NCI-H128 (cell line): ENCODE data around the gene ATF4.
A peak's percentile ranks its signal among the peaks of the same experiment; 100 is the strongest.
"Not testable (repeated sequence)": the region's sequence is repeated elsewhere in the genome, so short reads cannot be mapped to it uniquely, and the experiment has no call there.

Source experiments
- DNase-seq: peaks from one replicate; lab custom pipeline; 2025; ENCODE audit not compliant: unreplicated experiment; lab: John Stamatoyannopoulos, UW

The ATF4 gene

DNA sequence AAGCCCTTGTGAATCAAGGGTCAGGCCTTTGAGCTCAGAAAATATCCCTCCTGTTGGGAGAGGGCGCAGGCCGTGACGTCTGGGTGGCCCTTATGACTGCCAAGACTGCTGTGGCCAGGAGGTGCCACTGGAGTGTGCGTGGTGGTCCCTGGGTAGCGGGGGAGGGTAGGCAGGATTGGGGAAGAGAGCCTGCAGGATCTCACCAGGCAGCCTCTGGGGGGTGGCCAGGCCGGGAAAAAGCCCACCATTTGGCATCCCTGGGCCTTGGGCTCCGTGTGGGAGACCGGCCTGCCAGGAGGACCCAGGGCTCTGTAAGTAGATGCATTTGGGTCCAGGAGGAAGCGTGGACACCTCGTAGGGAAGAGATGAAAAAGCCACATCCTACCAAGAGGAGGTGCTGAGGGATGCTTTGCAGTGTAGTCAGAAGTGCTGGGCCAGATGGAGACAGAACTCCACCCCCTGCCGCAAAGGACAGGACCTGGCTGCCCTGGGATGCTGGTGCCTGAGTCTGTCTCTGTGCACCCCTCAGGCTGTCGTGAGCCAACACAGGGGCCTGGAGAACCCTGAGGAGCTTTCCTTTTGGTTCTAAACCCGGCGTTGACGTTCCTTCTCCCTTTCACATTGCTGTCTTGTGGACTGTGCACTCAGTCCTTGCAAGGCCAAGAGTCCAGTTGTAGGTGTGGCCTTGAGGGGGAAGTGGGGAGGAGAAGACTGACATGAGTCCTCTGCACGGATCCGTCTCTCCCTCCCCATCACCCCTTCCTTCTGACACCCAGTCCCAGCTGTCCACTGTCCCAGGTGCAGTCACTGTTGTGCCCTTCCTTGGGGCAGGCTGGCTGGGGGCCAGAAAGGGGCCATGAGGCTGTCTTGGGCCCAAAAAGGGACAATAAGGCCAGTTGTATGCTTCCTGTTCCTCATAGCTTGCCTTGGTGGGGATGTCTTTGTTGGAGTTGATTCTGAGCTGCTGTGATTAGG lies 31.0 kb upstream of the ATF4 start:
- DNase-seq, result no peak

DNA sequence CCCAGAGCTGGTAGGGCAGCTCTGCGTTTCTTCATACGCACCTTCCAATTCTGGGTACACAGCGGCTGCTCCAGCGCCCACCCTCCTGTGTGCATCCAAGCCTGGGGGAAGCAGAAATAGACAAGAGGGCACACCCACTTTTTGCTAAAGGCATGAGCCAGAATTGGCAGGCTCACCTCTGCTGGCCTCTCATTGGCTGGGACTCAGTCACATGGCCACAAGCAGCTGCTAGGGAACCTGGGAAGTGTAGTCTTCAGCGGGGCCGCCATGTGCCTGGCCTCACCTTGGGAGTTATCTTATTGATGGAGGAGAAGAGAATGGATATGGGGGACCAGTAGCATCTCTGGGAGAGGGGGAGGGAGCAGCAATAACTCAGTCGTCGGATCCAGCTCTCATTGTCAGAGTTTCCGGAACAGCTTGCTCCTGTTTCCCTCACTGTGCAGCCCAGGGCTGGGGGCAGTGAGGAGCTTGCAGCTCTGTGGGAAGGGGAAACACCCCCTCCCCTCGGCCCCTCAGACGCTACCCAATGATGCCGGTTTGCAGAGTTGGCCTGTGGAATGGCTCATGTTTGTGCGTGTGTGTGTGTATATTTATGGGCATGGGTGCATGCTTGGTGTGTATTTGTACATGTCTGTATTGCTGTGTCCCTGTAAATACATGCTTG lies 30.1 kb upstream of the ATF4 start:
- DNase-seq, result no peak

- no peak for DNase-seq
Observed at GRCh38 chr22:39490966-39491680, 29.2 kb upstream of the ATF4 start.

DNA sequence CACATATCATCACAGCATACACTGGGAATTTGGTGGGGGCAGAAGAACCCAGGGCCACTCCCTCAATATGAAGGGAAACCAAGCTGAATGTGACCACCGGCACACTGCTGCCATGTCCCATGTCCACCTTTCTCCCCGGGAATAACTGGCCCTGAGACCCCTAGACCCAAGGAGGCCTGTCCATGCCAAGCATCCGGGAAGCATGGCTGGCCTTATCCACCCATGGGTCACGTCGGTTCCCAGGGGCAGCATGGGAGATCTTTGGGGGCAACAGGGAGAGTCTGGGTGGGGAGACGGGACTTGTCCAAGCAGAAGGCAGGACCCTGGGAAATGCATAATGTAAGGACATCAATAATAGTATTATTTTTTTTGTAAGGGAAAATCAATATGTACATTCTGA lies 28.7 kb upstream of the ATF4 start:
- DNase-seq, result no peak

DNA sequence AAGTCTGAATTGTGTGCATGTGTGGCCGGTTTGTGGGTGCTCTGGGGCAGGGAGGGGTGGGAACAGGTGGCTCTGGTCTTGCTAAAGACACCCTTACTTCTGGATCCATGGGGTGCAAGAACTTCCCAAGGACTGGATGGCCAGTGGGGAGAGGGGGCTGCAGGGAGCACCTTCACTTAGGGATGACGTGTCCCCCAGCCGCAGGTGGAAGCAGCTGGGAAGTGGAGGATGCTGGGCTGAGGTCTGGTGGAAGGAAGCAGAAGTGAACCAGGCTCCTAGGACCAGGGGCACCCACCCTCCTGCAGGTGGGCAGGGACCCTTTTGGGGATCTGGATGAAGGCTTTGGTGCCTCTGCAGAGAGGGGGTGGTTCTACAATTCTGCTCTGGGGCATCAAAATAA lies 28.2 kb upstream of the ATF4 start:
- DNase-seq, result no peak

DNA sequence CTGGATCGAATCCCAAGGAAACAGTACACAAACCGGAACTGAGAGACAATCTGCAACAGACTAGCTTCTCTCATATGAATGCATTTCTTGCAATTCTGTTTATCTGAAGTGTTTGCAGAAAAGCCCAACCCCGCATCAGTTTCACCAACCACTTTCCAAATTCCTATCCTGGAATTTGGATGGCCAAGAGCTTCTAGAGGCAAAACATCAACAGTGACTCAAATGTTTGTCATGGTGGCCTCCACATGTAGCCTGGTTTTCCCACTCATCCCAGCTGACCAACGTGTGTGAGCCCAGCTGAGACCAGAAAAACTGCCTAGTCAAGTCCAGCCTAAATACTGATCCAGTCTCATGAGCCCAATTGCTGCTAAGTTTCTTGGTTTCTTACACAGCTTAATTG lies 26.6 kb upstream of the ATF4 start:
- DNase-seq, result no peak

DNA sequence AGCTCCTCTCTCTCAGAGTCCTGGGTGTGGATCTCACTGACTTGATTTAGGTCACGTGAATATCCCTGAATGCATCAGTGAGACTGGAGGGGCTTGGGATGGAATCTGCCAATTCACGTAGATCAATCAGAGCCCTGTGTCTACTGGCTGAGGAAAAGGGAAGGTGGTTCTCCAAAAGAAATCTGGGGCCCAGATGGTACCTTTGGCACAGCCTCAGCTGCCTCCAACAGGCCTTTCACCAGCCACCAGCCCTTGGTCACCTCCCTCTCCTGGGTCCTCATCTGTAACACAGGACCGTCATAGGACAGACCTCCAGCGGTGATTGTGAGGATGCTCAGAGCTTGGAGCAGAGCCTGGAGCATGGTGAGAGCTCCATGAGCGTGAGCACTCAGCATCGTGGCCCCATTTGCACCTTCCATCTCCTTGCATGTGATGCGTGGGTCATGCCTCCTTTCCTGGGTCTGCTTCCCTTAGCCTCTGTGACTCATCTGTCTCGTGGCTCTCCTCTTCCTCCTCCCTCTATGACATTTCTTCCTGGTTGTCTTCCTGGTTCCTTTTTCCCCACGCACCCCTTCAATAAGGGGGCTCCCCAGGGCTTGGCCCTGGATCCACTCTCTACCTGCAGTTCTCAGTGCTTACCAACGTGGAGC lies 25.8 kb upstream of the ATF4 start:
- DNase-seq, result no peak

GRCh38 chr22:39496131-39496838 lies 24.1 kb upstream of the ATF4 start:
- DNase-seq, result no peak

DNA sequence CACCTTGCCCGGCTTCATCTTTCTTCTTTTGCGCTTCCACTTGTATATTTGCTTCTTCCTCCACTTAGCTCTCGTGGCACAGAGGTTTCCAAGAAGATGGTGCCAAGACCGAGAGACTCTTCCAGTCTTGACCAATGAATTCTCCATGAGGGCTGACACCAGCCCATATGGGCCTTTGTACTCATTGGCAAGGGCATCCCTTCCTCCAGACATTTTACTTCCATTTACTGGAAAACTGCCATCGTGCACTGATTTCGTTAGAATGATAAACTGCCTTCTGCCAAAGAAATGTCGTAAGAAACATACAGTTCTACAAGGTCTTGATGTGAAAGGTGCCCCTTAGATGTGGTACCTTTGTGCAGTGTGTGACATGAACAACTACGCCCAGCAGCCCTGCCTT lies 22.9 kb upstream of the ATF4 start:
- no peak for DNase-seq

GRCh38 chr22:39498368-39498767 lies 22.0 kb upstream of the ATF4 start:
- no peak for DNase-seq

DNA sequence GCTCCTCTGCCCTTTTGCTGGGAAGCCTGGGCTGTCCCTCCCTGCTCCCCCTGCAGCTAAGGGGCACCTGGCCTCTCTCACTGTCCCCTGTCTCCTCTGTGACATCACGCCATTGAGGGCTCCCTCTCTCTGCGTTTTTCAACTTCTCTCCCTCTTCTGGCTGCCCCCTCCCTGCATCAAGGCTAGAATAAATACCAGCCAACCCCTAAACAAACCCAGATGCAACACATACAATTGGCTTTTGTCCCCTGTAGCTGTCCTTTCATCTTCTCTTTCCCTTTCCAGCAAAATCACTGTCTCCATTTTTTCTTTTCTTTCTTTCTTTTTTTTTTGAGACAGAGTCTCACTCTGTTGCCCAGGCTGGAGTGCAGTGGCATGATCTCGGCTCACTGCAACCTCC lies 21.6 kb upstream of the ATF4 start:
- no peak for DNase-seq

DNA sequence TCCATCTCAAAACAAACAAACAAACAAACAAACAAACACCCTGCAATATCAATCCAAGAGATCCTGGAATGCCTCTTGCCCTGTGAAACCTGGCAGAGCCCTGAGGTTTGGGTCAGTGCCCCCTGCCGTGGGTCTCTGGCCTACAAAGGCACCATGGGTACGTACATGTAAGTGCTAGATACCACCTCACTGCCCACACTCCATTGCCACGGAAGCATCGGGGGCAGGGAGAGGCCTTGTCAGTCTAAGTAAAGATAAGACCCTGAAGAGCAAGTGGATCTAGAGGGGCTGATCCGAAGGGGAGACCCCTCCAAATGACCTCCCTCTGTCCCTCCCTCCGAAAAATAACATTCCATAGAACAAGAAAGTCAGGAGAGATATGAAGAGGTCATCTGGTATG lies 20.3 kb upstream of the ATF4 start:
- DNase-seq, result no peak

DNA sequence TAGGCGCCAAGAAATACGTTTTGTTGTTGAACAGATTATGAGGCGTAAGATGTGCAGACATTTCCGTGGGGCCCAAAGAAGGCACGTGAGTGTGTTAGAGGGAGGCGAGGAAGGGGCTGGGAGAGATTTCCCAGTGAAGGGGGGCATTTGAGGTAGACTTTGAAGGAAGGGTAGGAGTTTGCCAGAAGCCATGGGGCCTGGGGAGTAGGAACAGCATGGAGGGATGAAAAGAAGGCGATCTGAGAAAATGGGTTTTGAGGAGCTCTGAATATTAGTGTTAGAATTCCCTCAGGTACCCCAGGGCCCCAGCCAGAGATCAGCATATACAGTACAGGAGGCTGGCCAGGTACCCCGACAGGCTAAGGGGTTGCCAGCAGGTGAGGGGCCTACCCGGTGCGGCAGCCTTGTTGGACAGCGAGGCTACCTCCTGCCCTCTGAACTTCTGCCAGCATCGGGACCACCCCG lies 18.7 kb upstream of the ATF4 start:
- DNase-seq, result no peak

- DNase-seq, result peak; percentile 77
Observed at GRCh38 chr22:39502109-39502788, 18.1 kb upstream of the ATF4 start, which contains the start of gene MIEF1. Gene MIEF1 (plus strand): TSS chr22:39502290. CDS start chr22:39511295, 9,005 bp downstream.

- no peak for DNase-seq
Observed at GRCh38 chr22:39502789-39503409, 17.5 kb upstream of the ATF4 start.

DNA sequence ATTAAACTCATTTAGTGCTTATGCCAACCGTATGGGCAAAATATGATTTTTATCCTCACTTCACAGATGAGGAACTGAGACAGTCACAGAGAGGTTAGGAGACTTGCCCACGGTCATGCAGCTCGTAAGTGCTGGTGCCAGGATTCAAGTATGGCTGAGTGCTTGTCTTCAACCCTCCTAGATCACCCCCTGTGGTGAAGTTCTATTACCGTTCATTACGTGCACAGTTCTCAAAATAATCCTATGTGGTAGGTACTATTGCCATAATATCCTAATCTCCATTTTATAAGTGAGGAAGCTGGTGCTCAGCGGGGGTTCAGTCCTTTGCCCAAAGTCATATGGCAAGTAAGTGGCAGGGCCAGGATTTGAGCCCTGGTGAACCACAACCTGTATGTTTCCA lies 16.7 kb upstream of the ATF4 start:
- DNase-seq, result no peak

DNA sequence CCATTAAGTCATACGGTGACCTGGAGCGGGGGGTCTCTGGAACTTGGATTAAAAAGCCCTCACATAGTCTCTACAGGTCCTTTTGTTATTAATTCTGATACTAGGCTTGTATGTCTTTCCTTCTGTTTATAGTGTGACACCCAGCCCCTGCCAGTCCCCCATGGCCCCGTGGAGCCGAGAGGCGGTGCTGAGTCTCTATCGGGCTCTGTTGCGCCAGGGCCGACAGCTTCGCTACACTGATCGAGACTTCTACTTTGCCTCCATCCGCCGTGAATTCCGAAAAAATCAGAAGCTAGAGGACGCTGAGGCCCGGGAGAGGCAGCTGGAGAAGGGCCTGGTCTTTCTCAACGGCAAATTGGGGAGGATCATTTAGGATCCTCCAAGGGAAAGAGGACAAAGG lies 16.3 kb upstream of the ATF4 start:
- no peak for DNase-seq

DNA sequence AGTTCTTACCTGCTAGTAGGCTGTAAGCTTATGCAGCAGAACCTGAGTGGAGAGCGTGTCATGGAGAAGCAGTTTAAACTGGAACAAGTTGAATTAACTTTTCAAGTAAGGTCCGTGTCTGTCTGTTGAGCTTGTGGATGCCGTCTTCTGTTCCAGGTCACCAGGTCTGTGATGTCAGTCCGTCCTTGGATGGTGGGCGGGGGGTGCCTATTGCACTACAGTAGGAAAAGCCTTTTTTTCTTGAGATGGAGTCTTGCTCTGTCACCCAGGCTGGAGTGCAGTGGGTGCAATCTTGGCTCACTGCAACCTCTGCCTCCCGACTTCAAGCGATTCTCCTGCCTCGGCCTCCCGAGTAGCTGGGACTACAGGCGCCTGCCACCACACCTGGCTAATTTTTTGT lies 13.3 kb upstream of the ATF4 start:
- DNase-seq, result not testable (repeated sequence)

GRCh38 chr22:39508393-39508792 lies 12.0 kb upstream of the ATF4 start:
- DNase-seq, result no peak
